HG03575 (cell line): ENCODE data around the gene TRMO.

Experiments
- ATAC-seq: cut with Tn5 transposase; IDR thresholded peaks from one replicate; pipeline ENCODE4 v1.9.1; 2021; ENCODE audit not compliant: unreplicated experiment, insufficient number of reproducible peaks, low FRiP score; ENCODE audit errors: extremely low read depth

TRMO gene

DNA sequence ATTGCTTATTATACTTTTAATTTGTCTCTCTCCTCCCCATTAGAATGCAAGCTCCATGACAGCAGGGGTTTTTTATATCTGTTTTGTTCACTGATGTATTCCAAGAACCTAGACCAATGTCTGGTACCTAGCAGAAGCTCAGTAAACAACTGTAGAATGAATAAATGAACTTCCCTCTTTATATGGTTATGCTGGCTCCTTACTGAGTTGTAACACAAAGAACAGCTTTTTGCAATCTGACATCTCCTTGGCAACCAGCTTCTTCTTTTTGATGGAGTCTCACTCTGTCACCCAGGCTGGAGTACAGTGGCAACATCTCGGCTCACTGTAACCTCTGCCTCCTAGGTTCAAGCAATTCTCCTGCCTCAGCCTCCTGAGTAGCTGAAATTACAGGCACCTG lies 13.6 kb downstream of the TRMO start:
- no peak for ATAC-seq

- ATAC-seq = no peak
Observed at GRCh38 chr9:97907632-97908031, 14.7 kb downstream of the TRMO start.

DNA sequence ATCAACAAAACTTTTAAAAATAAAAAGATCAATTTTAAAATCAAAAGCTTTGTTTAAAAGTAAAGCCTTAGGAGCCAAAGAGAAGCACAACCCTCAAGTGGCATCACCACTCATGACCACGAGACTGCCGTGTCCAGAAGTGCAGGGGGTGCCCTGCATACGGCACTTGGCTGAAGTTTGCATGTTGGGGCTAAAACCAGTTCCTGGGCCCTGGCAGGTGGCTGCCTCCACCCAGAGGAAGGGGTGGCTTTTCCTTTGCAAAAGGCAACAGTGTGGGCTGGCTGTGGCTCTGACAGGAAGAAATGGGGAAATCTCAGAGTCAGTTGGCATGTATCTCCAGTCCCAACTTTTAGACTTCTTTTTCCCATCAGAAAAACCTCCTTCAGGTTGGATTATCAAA lies 15.3 kb downstream of the TRMO start:
- ATAC-seq = no peak

GRCh38 chr9:97906236-97906831 lies 16.0 kb downstream of the TRMO start:
- no peak for ATAC-seq

DNA sequence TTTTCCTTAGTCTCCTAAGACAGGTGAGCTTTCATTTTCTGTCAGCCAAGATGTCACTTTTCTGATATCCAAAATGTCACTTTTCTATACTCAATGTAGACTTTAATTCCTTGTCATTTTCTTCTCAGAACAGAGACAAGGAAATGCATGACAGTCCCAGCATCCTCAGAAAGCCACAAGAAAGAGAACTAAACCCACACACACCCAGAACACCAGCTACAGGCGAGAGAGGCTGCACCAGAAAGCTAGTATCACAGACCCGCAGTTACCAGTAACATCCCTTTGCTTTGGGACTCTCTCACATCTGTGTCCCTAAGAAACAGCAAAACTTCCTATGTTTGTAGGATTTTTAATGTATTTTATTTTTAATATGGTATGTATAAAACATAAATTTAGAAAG lies 17.1 kb downstream of the TRMO start:
- ATAC-seq = no peak

DNA sequence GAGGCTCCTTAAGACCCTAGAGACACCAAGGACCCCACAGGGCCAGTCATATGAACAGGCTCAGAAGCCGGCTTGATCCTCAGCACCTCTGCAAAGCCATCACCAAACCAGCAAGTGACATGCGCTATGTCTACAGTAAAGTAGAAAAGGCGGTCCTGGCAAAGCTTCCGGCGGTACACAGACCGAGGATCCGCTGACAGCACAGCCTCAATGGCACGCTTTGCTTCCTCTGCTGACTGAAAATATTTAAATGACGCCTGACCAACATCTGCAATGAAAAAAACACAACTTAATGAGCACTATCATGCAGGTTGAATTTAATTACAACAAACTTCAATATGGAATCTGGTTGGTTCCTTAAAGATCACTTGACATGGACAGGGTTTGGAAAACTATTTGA lies 17.6 kb downstream of the TRMO start:
- ATAC-seq = no peak

DNA sequence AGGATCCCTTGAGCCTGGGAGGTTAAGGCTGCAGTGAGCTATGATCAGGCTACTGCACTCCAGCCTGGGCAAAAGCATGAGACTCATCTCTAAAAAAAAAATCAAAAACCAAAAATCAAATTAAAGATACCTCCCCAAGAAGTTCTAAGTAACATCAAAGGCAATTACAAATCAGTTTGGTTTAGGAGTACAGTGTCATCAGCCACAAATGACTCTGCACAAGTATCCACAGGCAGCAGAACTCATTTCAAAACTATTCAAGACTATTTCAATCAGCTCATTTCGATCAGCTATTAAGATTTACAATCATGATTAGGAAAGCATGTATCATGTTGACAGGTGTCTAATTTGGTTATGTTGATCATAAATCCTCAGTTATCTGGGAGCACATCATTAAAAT lies 19.1 kb downstream of the TRMO start:
- no peak for ATAC-seq

GRCh38 chr9:97900738-97901565 lies 21.3 kb downstream of the TRMO start:
- no peak for ATAC-seq

DNA sequence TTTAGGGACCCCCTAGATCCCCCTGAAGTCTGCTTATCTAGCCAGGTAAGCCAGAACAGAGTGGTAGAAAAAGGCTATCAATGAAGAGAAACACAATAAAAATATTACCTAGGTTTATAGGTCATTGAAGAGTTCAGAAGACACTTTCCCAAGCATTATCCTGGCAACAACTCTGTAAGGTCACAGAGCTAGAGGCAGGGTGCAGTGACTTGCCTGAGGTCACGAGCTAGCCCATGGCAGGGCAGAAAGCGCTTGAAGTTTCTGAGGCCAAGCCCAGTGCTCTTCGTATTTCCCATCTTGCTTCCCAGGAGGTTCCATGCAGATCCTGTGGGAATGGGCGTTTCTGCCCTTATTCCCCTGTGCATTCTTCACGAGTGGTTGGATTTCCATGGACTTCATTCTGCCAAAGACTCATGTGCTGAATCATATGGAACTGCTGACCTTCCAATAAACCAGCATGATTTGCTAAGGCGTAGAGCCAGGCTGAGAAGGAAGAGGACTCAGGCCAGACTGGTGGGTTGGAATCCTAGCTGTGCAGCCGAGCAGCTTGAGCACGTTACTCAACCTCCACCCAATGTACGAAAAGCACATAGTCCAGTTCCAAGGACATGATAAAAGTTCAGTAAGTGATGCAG lies 22.1 kb downstream of the TRMO start:
- ATAC-seq = no peak

- no peak for ATAC-seq
Observed at GRCh38 chr9:97895695-97896332, 26.5 kb downstream of the TRMO start.

DNA sequence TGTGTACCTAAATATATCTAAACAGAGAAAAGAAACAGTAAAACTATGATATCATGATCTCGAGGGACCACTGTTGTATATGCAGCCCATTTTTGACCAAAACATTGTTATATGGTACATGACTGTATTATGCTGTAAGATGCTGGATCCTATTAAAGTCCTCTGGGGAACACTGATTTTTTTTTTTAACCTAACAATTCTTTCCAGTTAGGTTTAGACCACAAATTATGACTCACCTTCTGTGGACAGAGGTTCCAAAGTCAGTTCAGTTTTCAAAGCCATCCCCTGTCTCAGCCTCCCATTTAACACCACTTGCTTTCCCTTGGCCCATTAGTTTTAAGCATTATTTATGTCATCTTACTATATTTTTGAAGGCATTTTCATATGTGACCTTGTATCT lies 27.1 kb downstream of the TRMO start:
- no peak for ATAC-seq

DNA sequence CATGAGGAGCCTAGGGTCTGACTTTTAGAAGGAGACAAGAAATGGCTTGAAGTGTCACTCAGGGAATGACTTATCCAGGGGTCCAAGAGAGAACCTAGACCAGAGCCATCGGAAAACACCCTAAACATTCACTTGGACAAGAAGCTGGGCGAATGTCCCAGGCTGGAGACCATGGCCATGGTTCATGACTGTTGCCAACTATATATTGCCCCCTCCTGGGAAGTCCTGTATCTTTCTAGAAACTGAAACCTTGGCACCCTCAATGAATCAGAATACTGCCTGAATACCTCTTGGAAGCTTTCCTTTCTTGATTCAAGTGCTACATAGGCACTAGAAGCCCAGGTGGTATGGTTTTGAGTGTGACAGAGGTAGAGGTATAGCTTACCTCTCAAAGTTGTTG lies 29.9 kb downstream of the TRMO start:
- no peak for ATAC-seq

DNA sequence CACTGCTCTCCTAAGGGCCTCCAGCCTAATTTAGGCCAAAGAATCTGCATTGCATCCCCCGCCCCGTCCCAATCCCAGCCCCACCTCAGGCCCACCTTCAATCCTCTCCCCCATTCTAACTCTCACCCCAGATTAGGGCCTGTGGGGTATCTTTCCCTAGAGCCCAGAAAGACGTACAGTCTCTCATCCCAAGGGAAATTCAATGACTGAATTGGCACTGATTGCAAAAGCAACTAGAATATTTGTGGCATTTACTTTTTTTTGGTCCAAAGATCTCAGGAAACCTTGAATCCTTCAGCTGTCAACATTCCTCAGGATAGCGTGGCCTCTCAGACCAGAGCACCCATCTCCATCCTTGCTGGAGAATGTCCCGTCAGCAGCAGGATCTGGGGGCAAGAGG lies 30.6 kb downstream of the TRMO start:
- no peak for ATAC-seq

- ATAC-seq = no peak
Observed at GRCh38 chr9:97889941-97890887, 32.1 kb downstream of the TRMO start.

DNA sequence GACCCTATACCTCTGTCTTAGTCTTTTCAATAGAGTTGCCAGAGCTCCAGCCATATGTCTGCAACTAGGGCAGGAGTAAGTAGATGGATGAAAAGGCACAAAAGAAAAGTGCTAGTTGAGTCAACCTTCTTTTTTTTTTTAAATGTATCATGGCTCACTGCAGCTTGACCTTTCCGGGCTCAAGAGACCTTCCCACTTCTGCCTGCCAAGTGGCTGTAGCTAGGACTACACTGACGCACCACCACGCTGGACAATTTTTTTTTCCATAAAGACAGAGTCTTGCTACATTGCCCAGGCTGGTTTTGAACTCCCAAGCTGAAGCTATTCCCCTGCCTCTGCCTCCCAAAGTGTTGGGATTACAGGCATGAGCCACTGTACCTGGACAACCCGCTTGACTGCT lies 42.0 kb downstream of the TRMO start:
- no peak for ATAC-seq

GRCh38 chr9:97876061-97876460 lies 46.2 kb downstream of the TRMO start:
- no peak for ATAC-seq

- no peak for ATAC-seq
Observed at GRCh38 chr9:97875111-97875510, 47.2 kb downstream of the TRMO start.

GRCh38 chr9:97874624-97875023 lies 47.7 kb downstream of the TRMO start:
- ATAC-seq = no peak

DNA sequence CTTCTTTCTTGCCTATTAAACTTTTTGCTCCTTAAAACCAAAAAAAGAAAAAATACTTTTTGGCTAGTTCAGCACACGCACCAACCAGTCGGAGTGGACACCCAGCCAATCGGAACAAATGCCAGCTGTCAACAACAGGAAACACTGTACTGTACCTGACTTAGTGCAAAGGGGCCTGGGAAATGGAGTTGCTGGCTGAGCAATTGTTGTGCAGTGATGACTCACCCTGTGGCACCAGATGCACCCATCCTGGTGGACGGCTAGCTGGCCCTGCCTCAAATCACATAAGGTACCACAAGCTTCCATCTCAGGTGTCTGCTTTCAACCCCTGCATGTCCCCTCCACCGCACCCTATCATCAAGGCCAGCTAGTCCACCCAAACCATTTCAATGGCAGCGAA lies 48.4 kb downstream of the TRMO start:
- ATAC-seq = no peak
